C4-2B (cell line): Measurements from ENCODE around the gene IGSF22.

Experiments
- ZFX ChIP-seq: fragments of 450-650 bp; IDR thresholded peaks from 2 replicates; pipeline ENCODE4 v1.6.1; 2017
- TF ChIP-seq, protein P1 (sequence below): fragments of 450-650 bp; conservative IDR thresholded peaks from 2 replicates; pipeline ENCODE4 v1.5.1; 2017; ENCODE audit warnings: mild to moderate bottlenecking

DNA sequence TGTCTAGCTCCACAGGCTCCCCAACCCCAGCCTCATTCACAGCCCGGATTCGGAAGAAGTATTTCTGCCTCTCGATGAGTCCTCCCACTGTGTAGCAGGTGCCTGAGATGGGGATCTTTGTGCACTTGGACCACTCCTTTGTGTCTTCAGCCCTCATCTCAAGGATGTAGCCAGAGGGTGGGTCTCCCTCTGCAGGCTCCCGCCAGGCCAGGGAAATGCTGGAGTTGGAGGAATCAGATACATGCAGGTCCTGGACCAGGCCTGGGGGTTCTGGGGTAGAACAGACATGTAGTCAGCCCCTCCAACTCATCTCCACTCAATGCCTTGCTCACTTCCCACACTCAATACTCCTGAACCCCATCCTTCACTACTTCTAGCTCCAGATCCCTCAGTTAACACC is 16.6 kb downstream of the IGSF22 start:
- TF ChIP-seq, protein P1, sequence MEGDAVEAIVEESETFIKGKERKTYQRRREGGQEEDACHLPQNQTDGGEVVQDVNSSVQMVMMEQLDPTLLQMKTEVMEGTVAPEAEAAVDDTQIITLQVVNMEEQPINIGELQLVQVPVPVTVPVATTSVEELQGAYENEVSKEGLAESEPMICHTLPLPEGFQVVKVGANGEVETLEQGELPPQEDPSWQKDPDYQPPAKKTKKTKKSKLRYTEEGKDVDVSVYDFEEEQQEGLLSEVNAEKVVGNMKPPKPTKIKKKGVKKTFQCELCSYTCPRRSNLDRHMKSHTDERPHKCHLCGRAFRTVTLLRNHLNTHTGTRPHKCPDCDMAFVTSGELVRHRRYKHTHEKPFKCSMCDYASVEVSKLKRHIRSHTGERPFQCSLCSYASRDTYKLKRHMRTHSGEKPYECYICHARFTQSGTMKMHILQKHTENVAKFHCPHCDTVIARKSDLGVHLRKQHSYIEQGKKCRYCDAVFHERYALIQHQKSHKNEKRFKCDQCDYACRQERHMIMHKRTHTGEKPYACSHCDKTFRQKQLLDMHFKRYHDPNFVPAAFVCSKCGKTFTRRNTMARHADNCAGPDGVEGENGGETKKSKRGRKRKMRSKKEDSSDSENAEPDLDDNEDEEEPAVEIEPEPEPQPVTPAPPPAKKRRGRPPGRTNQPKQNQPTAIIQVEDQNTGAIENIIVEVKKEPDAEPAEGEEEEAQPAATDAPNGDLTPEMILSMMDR, result no peak
- TF ChIP-seq ZFX, result no peak
